ENCODE measurements around the gene DENND4A.

GRCh38 chr15:65818927-65819562 lies 27.0 kb upstream of the DENND4A start:
- no peak for TF ChIP-seq RCOR1 (IDR thresholded peaks at IDR 0.05; ENCODE audit: low read depth, low read length)
- no peak for TF ChIP-seq CTCF (IDR thresholded peaks at IDR 0.05)
- no peak for TF ChIP-seq RNF2 (IDR thresholded peaks at IDR 0.05; ENCODE audit: borderline replicate concordance, low read depth)
- no peak for TF ChIP-seq BHLHE40 (IDR thresholded peaks at IDR 0.05; ENCODE audit: low read depth, low read length)
- no peak for TF ChIP-seq FOSL2 (IDR thresholded peaks at IDR 0.05)
- no peak for TF ChIP-seq FOSL2 (CRISPR knock-in tag; IDR thresholded peaks at IDR 0.05)
- TF ChIP-seq NFE2L2 (conservative IDR thresholded peaks at IDR 0.05; ENCODE audit: low read length), result no peak
- no peak for TF ChIP-seq MAFK (IDR thresholded peaks at IDR 0.05; ENCODE audit: partially characterized antibody)
- no peak for TF ChIP-seq MAX (IDR thresholded peaks at IDR 0.05)
- no peak for TF ChIP-seq CBX2 (IDR thresholded peaks at IDR 0.05; ENCODE audit: borderline replicate concordance, low read depth)
- TF ChIP-seq ZFP36 (IDR thresholded peaks at IDR 0.05; ENCODE audit: borderline replicate concordance, partially characterized antibody), result no peak
- no peak for TF ChIP-seq REST (IDR thresholded peaks at IDR 0.05)
- no peak for TF ChIP-seq BCL3 (IDR thresholded peaks at IDR 0.05)
- TF ChIP-seq SMC3 (IDR thresholded peaks at IDR 0.05), result no peak
- no peak for TF ChIP-seq POLR2A (IDR thresholded peaks at IDR 0.05; ENCODE audit: low read length)
